Measurements from ENCODE around the gene TRIM77.
"Not testable (repeated sequence)": the region's sequence is repeated elsewhere in the genome, so short reads cannot be mapped to it uniquely, and the experiment has no call there.

Gene TRIM77, protein sequence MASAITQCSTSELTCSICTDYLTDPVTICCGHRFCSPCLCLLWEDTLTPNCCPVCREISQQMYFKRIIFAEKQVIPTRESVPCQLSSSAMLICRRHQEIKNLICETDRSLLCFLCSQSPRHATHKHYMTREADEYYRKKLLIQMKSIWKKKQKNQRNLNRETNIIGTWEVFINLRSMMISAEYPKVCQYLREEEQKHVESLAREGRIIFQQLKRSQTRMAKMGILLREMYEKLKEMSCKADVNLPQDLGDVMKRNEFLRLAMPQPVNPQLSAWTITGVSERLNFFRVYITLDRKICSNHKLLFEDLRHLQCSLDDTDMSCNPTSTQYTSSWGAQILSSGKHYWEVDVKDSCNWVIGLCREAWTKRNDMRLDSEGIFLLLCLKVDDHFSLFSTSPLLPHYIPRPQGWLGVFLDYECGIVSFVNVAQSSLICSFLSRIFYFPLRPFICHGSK

GRCh38 chr11:89709999-89710398, at the start of gene TRIM77:
Gene TRIM77 (plus strand): TSS chr11:89710299. CDS start chr11:89710299, 0 bp downstream.
- DNase-seq (ENCODE audit: low read depth in 2 of 2, low spot score in 1 of 2) = not testable (repeated sequence)

- no peak for DNase-seq (ENCODE audit: low read depth in 2 of 2, low spot score in 1 of 2)
These were observed 43.1 kb upstream of the TRIM77 start for GRCh38 chr11:89667001-89667400.

- DNase-seq (ENCODE audit: low read depth in 2 of 2, low spot score in 1 of 2) = not testable (repeated sequence)
These were observed 41.9 kb upstream of the TRIM77 start for GRCh38 chr11:89668158-89668557.

DNA sequence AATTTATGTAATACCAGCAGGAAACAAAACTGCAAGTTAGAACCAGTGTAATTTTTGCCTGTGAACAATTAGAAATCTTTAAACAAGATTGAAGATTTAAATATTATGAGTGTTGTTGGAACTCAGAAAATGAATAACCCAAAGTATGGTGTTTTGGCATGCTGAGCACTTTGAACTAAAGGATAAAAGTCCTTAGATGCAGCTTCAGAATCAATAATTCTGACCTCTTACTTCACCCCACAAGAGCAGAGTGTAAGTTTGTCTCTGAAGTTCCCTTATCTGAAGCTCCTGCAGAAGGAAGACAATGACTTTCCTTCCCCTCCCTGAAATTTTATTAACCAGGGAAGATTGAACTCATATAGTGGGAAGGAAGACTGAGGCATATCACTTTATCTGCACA, 40.5 kb upstream of the TRIM77 start:
- DNase-seq (ENCODE audit: low read depth in 2 of 2, low spot score in 1 of 2) = not testable (repeated sequence)

GRCh38 chr11:89669993-89670669, 40.0 kb upstream of the TRIM77 start:
- not testable (repeated sequence) for DNase-seq (ENCODE audit: low read depth in 2 of 2, low spot score in 1 of 2)

DNA sequence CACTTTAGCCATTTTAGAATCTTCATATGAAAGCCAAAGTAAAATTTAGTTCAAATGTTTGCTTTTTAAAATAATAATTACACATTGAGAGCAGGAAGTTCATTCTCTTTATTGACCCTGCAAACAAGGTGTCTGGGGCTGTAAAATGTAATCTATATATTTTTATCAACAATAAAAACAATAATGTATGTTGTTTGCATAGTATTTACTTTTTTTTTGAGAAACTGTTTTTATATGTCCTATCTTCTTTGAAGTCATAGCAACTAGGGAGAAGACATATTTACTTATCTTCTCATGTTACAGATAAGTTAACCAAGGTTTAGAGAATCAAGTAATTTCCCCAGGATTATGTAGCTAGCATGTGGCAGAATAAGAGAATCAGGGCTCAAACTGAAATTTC, 37.6 kb upstream of the TRIM77 start:
- DNase-seq (ENCODE audit: low read depth in 2 of 2, low spot score in 1 of 2) = not testable (repeated sequence)

- not testable (repeated sequence) for DNase-seq (ENCODE audit: low read depth in 2 of 2, low spot score in 1 of 2)
These were observed 36.7 kb upstream of the TRIM77 start for GRCh38 chr11:89673380-89673779.

- DNase-seq (ENCODE audit: low read depth in 2 of 2, low spot score in 1 of 2) = not testable (repeated sequence)
These were observed 34.7 kb upstream of the TRIM77 start for GRCh38 chr11:89675383-89675782.

DNA sequence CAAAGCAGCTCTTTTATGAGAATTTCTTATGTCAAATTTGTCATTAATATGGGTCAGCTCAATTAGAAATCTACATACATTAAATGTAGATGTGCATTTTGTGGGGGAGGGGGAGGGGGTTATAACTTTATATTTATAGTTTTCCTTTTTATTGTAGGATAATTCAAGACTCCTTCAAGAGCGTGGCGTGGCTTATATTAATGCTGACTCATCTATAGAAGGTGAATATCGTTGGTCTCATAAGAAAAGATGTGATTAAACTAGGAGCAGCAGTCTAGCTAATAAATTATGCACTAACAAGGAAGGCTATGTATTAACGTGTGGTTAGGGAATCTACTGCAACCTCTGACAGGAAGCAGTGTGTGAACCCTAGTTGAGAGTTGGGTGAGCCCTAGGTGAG, 34.2 kb upstream of the TRIM77 start:
- not testable (repeated sequence) for DNase-seq (ENCODE audit: low read depth in 2 of 2, low spot score in 1 of 2)

- DNase-seq (ENCODE audit: low read depth in 2 of 2, low spot score in 1 of 2) = not testable (repeated sequence)
These were observed 3.0 kb upstream of the TRIM77 start for GRCh38 chr11:89707080-89707479.

- DNase-seq (ENCODE audit: low read depth in 2 of 2, low spot score in 1 of 2) = not testable (repeated sequence)
These were observed 14.9 kb downstream of the TRIM77 start for GRCh38 chr11:89724866-89725498.

- DNase-seq (ENCODE audit: low read depth in 2 of 2, low spot score in 1 of 2) = not testable (repeated sequence)
These were observed 20.1 kb downstream of the TRIM77 start for GRCh38 chr11:89730215-89730614.

DNA sequence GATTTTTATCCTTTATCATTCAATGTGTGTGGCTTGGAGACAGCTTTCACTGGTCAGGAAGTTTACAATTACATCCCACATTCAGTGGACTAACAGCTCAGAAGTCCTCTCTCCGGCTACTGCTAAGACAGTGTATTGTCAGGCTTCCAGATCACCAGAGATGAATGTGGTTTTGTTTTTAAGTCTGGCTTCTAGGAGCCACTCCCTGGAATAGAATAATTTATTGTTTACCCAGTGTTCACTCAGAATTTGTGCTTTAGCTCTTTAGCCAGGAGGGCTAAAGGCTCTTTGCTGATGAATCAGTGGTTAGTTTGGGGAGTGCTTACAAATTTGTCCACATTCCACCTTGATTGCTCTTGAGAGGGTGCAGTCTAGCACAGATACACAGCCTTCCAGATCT, 26.5 kb downstream of the TRIM77 start:
- DNase-seq (ENCODE audit: low read depth in 2 of 2, low spot score in 1 of 2) = no peak

DNA sequence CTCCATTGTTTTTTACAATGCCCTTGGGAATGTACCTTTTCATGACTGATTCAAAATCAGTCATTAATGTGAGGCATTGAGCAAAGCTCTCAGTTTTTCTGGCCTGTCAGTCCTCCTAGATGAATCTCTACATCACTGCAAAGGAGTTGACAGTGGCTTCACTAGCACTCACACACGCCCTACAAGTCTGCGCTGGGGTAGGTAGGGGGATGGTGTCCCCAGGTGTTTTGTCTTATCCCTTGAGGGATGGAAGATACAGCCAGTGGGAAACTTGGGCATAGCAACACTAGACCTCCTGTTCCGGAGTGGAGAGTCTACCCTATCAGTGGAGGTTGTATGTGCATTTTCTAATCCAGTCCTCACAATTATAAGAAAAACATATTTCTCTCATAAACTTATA, 27.0 kb downstream of the TRIM77 start:
- no peak for DNase-seq (ENCODE audit: low read depth in 2 of 2, low spot score in 1 of 2)

DNA sequence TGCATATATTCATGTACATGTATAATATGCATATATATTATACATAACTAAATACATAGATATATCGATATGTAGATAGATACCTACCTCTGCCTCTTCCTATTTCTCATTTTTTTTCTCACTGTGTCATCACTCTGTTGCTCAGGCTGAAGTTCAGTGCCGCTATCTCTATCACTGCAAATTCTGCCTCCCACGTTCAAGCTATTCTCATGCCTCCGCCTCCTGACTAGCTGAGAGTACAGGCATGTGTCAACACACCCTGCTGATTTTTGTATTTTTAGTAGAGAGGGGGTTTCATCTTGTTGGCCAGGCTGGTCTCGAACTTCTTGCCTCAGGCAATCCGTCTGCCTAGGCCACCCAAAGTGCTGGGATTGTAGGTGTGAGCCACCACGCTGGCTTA, 31.3 kb downstream of the TRIM77 start:
- not testable (repeated sequence) for DNase-seq (ENCODE audit: low read depth in 2 of 2, low spot score in 1 of 2)

- not testable (repeated sequence) for DNase-seq (ENCODE audit: low read depth in 2 of 2, low spot score in 1 of 2)
These were observed 34.1 kb downstream of the TRIM77 start for GRCh38 chr11:89744158-89744557.

GRCh38 chr11:89750822-89751221, 40.7 kb downstream of the TRIM77 start:
- not testable (repeated sequence) for DNase-seq (ENCODE audit: low read depth in 2 of 2, low spot score in 1 of 2)

All from stimulated activated CD8-positive, alpha-beta memory T cell treated with anti-CD3 and anti-CD28 coated beads, Interleukin-4, amount 100 ng/mL, for 4 hours (primary cell).